T-helper 17 cell (primary cell): ENCODE results near the gene NTN1. TPM values are rescaled to one million over a fixed set of nuclear protein-coding genes. Genes with fewer than 3 reads are reported as not detected.

Source experiments
- ATAC-seq: fragments of 150-1000 bp; cut with Tn5 transposase; 2 replicates; pipeline ENCODE4 v1.10.0; 2021; ENCODE audit warnings: mild to moderate bottlenecking, moderate library complexity
- DNase-seq, 3 donors: peaks; one replicate each; pipeline versions ENCODE4 v3.0.0 to v3.0.0-alpha.2; 2020 to 2021
- H3K9me3 ChIP-seq: one replicate; pipeline ENCODE4 v1.7.0; 2013; ENCODE audit warnings: low read length, mild to moderate bottlenecking; ENCODE audit not compliant: control insufficient read depth, poor library complexity, severe bottlenecking
- H3K27ac Mint-ChIP-seq: one replicate; pipeline ENCODE4 v1.8.0; 2022; ENCODE audit warnings: mild to moderate bottlenecking, moderate library complexity, mixed read lengths
- H3K27me3 Mint-ChIP-seq: one replicate; pipeline ENCODE4 v1.8.0; 2022; ENCODE audit warnings: mixed read lengths
- H3K36me3 Mint-ChIP-seq: one replicate; pipeline ENCODE4 v1.8.0; 2022; ENCODE audit warnings: low read depth, mixed read lengths
- H3K4me1 Mint-ChIP-seq: one replicate; pipeline ENCODE4 v1.8.0; 2022; ENCODE audit warnings: mild to moderate bottlenecking, mixed read lengths
- H3K4me3 Mint-ChIP-seq: one replicate; pipeline ENCODE4 v1.8.0; 2022; ENCODE audit warnings: mild to moderate bottlenecking, moderate library complexity, mixed read lengths
- total RNA-seq, 4 donors: library from RNA in 2 of 4; stranded (reverse) in 2 of 4; gene quantifications; one replicate each; pipeline ENCODE4 v1.2.3 and lab custom pipeline; 2022 to 2026

NTN1 gene
- total RNA-seq, 2 donors from 2014 or later = 0.12 to 0.16 TPM

DNA sequence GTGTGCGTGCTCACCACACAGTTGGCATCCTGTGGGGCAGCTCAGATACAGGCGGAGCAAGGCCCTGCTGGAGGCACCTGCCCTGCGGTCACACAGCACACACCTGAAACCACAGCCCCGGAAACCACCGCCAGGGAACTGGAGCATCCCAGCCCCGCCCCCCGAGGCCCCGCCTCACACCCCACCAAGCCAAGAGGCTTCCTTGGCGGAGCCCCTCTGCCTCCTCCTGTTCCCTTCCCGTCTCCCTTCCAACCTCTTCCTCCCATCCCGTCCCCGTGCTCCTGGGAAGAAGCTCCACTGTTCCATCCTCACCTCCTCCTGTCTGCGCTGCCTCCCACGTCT, 205.5 kb downstream of the NTN1 start:
- H3K4me3 Mint-ChIP-seq = no peak overlapping the region

GRCh38 chr17:9227819-9228407, 206.6 kb downstream of the NTN1 start:
- ATAC-seq (no peak), DNase-seq (no peak)
- Mint-ChIP-seq H3K36me3 (no peaks in the 10 kb centered on the region), H3K27ac (no peak overlapping the region), H3K4me1 (no peaks in the 10 kb centered on the region), H3K27me3 (no peaks in the 10 kb centered on the region), H3K4me3 (no peak overlapping the region)
- H3K9me3 ChIP-seq = no peaks in the 10 kb centered on the region

More for the DNA sequence above, 205.5 kb downstream of the NTN1 start:
- ATAC-seq (peak; percentile 94), DNase-seq (peak in 2 of 3 donors; percentile 38 to 48)
- no peaks in the 10 kb centered on the region for H3K9me3 ChIP-seq
- Mint-ChIP-seq H3K4me1 (peaks cover 2% of the 10 kb centered on the region), H3K27me3 (no peaks in the 10 kb centered on the region), H3K27ac (no peak overlapping the region), H3K36me3 (no peaks in the 10 kb centered on the region)

GRCh38 chr17:9228408-9229159, 207.3 kb downstream of the NTN1 start:
- ATAC-seq (no peak), DNase-seq (no peak)
- no peaks in the 10 kb centered on the region for H3K9me3 ChIP-seq
- no peak overlapping the region for H3K27ac Mint-ChIP-seq
- H3K4me1 Mint-ChIP-seq = no peaks in the 10 kb centered on the region
- no peaks in the 10 kb centered on the region for H3K27me3 Mint-ChIP-seq
- no peak overlapping the region for H3K4me3 Mint-ChIP-seq
- H3K36me3 Mint-ChIP-seq = no peaks in the 10 kb centered on the region

DNA sequence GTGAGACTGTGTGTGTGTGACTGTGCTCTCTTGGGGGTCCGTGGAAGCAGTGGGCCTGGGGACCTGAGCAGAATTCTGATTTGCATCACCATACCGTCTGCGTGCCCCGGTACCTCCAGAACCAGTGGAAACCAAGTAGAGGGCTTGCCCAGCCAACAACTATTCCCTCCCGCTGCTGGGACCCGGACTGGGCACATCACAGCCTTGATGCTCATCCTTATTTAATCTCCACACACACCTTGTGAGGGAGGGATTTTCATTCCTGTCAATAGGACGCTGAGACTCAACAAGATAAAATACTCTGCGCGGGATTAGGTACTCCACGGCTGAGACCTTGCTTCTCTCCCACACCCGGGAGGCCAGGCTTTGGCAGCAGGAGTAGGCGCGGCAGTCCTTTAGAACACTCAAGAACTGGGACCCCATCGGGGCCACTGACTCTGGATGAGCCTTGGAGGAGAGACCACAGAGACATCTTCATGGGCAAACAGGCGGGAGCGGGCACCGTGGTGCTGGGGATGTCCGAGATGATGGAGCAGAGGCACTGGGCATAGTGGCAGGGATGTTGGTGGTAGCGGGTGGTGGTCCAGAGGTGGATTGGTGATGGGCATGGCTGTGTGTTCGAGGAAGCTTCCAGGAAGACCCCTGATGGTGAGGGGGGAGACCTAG, 208.0 kb downstream of the NTN1 start:
- Mint-ChIP-seq H3K4me1 (no peaks in the 10 kb centered on the region), H3K4me3 (no peak overlapping the region), H3K27me3 (no peaks in the 10 kb centered on the region), H3K36me3 (no peaks in the 10 kb centered on the region), H3K27ac (no peak overlapping the region)
- DNase-seq (no peak), ATAC-seq (no peak)
- no peaks in the 10 kb centered on the region for H3K9me3 ChIP-seq

DNA sequence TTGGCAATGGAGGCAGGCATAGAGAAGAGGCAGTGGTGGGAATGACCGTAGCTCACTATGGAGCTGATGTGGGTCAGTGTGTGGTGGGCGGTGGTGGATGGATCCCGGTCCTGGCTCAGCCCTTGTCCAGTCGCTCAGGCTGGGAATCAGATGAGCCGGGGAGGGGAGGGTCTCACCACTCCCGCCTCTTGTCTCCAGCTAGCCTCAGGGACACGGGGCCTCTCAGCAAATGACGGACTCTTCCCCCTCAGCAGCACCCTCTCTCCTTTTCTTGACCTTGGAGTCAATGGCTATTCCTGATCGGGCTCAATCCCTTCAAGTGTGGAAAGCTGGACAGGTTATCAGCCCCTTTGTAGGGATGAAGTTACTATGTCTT, 208.5 kb downstream of the NTN1 start:
- no peak overlapping the region for H3K4me3 Mint-ChIP-seq
- no peak for DNase-seq
- H3K27me3 Mint-ChIP-seq = no peaks in the 10 kb centered on the region
- H3K4me1 Mint-ChIP-seq = no peaks in the 10 kb centered on the region
- no peak overlapping the region for H3K27ac Mint-ChIP-seq
- no peak for ATAC-seq
- H3K36me3 Mint-ChIP-seq = no peaks in the 10 kb centered on the region
- no peaks in the 10 kb centered on the region for H3K9me3 ChIP-seq

DNA sequence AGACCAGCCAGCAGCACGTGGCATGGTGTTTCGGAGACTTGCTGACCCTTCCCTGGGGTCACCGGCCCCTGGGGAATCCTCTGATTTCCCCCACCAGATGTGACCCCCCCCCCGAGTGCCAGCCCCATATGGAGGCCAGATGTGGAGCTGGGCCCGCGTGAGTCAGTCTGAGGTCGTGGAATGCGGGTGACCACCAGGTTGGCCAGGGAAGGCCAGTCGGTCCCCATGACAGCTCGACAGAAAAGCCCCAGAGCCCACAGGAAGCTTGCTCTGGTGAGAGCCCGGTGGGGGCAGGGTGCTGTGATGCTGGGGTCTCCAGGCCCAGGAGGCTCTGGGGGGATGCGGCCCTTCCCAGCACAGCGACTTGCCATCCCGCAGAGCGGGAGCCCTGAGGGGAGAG, 209.0 kb downstream of the NTN1 start:
- no peak overlapping the region for H3K4me3 Mint-ChIP-seq
- no peak for DNase-seq
- H3K27me3 Mint-ChIP-seq = no peaks in the 10 kb centered on the region
- no peaks in the 10 kb centered on the region for H3K9me3 ChIP-seq
- H3K36me3 Mint-ChIP-seq = no peaks in the 10 kb centered on the region
- H3K27ac Mint-ChIP-seq = no peak overlapping the region
- ATAC-seq = no peak
- no peaks in the 10 kb centered on the region for H3K4me1 Mint-ChIP-seq

DNA sequence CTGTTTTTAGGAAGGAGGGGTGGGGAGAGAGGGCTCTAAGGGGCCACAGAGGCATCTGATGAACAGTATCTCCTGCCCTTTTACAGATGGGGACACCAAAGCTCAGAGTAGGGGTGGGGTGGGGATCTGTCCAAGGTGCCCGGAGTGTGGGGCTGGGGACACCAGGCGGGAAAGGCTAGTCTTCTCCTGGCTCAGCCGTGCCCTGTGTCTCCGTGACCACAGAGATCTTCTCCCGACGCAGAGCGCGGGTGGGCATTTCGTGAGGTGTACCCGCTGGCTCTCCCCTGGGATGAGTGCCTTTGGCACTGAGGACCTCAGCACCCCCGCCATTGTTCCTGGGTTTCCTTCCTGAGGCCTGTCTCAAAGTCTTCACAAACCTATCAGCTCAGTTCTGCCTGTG, 209.6 kb downstream of the NTN1 start:
- DNase-seq = no peak
- Mint-ChIP-seq H3K4me3 (no peak overlapping the region), H3K36me3 (no peaks in the 10 kb centered on the region), H3K27ac (no peak overlapping the region), H3K27me3 (no peaks in the 10 kb centered on the region), H3K4me1 (no peaks in the 10 kb centered on the region)
- ATAC-seq = no peak
- no peaks in the 10 kb centered on the region for H3K9me3 ChIP-seq

DNA sequence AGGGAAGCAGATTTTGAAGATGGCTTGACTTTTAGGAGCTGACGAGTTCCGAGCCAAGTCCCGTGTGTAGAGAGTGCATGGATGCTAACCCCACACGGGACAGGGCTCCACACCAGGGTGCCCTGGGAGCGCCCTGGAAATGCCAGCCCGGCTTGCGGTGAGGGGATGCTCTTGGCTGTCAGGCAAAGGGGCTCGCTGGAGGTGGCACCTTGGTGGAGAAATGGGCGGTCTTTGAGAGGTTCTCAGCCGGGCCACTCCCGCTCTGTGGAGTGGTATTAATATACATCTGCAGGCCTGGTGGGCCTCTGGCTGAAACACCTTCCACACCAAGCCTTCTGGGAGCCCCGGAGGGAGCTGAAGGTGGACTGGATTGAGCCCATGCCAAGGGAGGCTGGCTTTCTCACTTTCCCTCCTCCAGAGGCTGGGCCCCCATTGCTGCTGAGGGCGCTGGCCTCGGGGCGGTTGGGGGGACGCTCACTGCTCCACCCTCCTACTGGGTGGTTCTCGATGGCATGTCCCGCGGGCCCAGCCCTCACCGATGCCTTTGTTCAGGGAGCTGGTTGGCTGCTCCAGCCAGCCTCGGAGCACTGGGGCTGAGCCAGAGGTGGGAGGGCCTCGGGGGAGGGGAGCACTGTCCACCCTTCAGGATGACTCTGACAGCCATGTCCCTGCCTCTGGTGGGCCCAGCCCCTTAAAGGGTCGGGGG, 210.3 kb downstream of the NTN1 start:
- Mint-ChIP-seq H3K4me1 (no peaks in the 10 kb centered on the region), H3K27ac (no peak overlapping the region), H3K27me3 (no peaks in the 10 kb centered on the region), H3K4me3 (no peak overlapping the region), H3K36me3 (no peaks in the 10 kb centered on the region)
- no peak for ATAC-seq
- H3K9me3 ChIP-seq = no peaks in the 10 kb centered on the region
- no peak for DNase-seq

DNA sequence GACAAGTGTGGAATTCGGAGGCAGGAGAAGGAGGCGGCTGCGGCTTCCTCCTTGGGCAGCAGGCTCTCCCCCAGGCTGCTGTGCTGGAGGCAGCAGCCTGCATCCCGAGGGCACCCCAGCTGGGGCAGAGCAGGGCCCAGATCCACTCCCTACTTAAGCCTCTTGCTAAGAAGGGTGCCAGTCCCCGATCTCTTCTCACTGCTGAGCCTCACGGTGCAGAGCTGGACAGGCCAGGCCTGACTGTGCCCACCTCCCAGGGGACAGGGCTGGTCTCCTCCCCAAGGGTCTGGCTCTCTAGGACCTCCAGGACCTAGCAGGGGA, 210.8 kb downstream of the NTN1 start:
- H3K9me3 ChIP-seq = no peaks in the 10 kb centered on the region
- no peak overlapping the region for H3K27ac Mint-ChIP-seq
- DNase-seq (no peak), ATAC-seq (no peak)
- H3K4me3 Mint-ChIP-seq = no peak overlapping the region
- H3K27me3 Mint-ChIP-seq = no peaks in the 10 kb centered on the region
- H3K36me3 Mint-ChIP-seq = no peaks in the 10 kb centered on the region
- H3K4me1 Mint-ChIP-seq = no peaks in the 10 kb centered on the region

GRCh38 chr17:9232591-9233270, 211.4 kb downstream of the NTN1 start:
- Mint-ChIP-seq H3K27me3 (no peaks in the 10 kb centered on the region), H3K4me1 (no peaks in the 10 kb centered on the region), H3K27ac (no peak overlapping the region)

GRCh38 chr17:9233271-9233599, 211.9 kb downstream of the NTN1 start:
- Mint-ChIP-seq H3K27ac (no peak overlapping the region), H3K36me3 (no peaks in the 10 kb centered on the region), H3K4me3 (no peak overlapping the region), H3K4me1 (peaks cover 3% of the 10 kb centered on the region), H3K27me3 (no peaks in the 10 kb centered on the region)
- ATAC-seq (no peak), DNase-seq (no peak)
- no peaks in the 10 kb centered on the region for H3K9me3 ChIP-seq

More at GRCh38 chr17:9232591-9233270, 211.4 kb downstream of the NTN1 start:
- no peaks in the 10 kb centered on the region for H3K9me3 ChIP-seq
- ATAC-seq (no peak), DNase-seq (no peak)
- Mint-ChIP-seq H3K4me3 (no peak overlapping the region), H3K36me3 (no peaks in the 10 kb centered on the region)

DNA sequence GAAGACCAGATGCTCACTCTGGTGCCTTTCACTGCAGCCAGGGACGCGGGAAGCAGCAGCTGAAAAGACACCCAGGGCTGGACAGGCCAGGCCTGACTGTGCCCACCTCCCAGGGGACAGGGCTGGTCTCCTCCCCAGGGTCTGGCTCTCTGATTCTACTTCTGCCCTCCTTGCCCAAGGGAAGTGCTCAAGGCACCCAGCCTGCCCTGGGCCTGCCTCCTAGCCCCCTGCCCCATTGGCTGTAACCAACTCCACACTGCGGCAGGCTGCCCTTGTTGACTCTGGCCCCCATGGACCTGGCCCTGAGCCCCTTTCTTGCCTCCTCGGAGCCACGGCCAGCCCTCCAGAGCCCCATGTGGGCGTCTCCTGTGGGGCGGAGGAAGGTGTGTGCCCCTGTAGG, 212.5 kb downstream of the NTN1 start:
- Mint-ChIP-seq H3K27ac (no peak overlapping the region), H3K4me3 (no peak overlapping the region), H3K36me3 (no peaks in the 10 kb centered on the region), H3K4me1 (peaks cover 5% of the 10 kb centered on the region), H3K27me3 (no peaks in the 10 kb centered on the region)
- DNase-seq (no peak), ATAC-seq (no peak)
- H3K9me3 ChIP-seq = no peaks in the 10 kb centered on the region

DNA sequence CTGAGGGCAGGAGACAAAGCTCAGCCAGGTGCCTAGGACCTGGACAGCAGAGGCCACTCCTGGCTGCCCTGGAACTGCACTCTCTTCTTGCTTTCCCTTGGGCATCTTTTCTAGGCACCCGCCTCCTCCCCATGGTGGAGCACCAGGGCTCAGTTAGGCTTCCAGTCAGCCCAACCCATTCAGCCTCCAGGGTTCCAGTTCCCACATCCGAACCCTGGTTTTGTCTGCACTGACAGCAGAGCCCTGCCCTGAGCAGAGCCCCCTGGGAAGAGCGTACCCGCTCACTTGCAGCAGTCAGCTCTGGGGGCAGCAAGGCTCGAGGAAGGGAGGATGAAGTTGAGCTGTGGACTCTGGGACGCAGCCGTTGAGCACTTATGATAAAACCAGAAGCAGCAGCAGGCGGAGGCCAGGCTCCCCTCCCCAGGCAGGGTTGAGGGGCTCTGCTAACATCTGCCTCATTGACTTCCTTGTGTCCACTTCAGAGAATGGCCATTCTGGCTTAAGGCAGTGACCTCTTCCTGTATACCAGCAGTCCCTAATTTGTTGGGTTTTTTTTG, 213.2 kb downstream of the NTN1 start:
- ATAC-seq (no peak), DNase-seq (no peak)
- no peaks in the 10 kb centered on the region for H3K9me3 ChIP-seq
- no peaks in the 10 kb centered on the region for H3K27me3 Mint-ChIP-seq
- no peak overlapping the region for H3K27ac Mint-ChIP-seq
- peaks cover 6% of the 10 kb centered on the region for H3K4me1 Mint-ChIP-seq
- H3K36me3 Mint-ChIP-seq = no peaks in the 10 kb centered on the region
- no peak overlapping the region for H3K4me3 Mint-ChIP-seq
